Breast epithelium (tissue), 3 donors: ENCODE data around the gene NXNL1.

Source experiments
- POLR2A ChIP-seq: fragments of 450-650 bp; IDR thresholded peaks from one replicate; pipeline ENCODE4 v1.6.1; 2016; ENCODE audit warnings: antibody characterized with exemption, mild to moderate bottlenecking, moderate library complexity
- TF ChIP-seq, protein P1 (sequence below), 3 donors: fragments of 450-650 bp; IDR thresholded peaks; one replicate each; pipeline ENCODE4 v1.5.1; 2016 to 2017; ENCODE audit warnings: antibody characterized with exemption in 3 of 3, mild to moderate bottlenecking in 3 of 3, moderate library complexity in 3 of 3

DNA sequence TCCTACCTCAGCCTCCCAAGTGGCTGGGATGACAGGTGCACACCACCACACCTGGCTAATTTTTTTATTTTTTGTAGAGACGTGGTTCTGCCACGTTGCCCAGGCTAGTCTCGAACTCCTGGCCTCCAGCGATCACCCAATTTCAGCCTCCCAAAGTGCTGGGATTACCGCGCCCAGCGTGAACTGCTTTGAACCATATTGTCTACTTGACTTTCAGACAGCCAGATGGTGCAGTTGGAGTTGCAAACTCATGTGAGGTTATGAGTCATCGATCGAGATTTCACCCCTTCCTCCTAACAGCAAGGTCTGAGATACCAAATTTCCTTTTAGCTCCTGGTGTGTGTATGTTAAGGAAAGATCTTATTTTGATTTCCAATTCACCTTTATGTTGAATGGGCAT lies 12.3 kb upstream of the NXNL1 start:
- TF ChIP-seq, protein P1, sequence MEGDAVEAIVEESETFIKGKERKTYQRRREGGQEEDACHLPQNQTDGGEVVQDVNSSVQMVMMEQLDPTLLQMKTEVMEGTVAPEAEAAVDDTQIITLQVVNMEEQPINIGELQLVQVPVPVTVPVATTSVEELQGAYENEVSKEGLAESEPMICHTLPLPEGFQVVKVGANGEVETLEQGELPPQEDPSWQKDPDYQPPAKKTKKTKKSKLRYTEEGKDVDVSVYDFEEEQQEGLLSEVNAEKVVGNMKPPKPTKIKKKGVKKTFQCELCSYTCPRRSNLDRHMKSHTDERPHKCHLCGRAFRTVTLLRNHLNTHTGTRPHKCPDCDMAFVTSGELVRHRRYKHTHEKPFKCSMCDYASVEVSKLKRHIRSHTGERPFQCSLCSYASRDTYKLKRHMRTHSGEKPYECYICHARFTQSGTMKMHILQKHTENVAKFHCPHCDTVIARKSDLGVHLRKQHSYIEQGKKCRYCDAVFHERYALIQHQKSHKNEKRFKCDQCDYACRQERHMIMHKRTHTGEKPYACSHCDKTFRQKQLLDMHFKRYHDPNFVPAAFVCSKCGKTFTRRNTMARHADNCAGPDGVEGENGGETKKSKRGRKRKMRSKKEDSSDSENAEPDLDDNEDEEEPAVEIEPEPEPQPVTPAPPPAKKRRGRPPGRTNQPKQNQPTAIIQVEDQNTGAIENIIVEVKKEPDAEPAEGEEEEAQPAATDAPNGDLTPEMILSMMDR (IDR thresholded peaks at IDR 0.05), result no peak
- no peak for TF ChIP-seq POLR2A
